Activated T-cell treated with anti-CD3 and anti-CD28 coated beads, Interleukin-2, amount 50 U/mL, for 1 hour (primary cell): ENCODE measurements around the gene CBL.
"Not testable (repeated sequence)": the region's sequence is repeated elsewhere in the genome, so short reads cannot be mapped to it uniquely, and the experiment has no call there.

Experiments used
- DNase-seq: peaks from one replicate; pipeline ENCODE4 v3.0.0-alpha.2; 2020

CBL gene

GRCh38 chr11:119218141-119218878 lies 12.2 kb downstream of the CBL start:
- DNase-seq = no peak

GRCh38 chr11:119222308-119222707 lies 16.2 kb downstream of the CBL start:
- DNase-seq = no peak

GRCh38 chr11:119222891-119223290 lies 16.8 kb downstream of the CBL start:
- DNase-seq = no peak

GRCh38 chr11:119223856-119224255 lies 17.7 kb downstream of the CBL start:
- DNase-seq = no peak

- not testable (repeated sequence) for DNase-seq
These were observed 22.6 kb downstream of the CBL start for GRCh38 chr11:119228535-119229287.

GRCh38 chr11:119229288-119229672 lies 23.1 kb downstream of the CBL start:
- no peak for DNase-seq

GRCh38 chr11:119229741-119230140 lies 23.6 kb downstream of the CBL start:
- DNase-seq = no peak

- no peak for DNase-seq
These were observed 30.4 kb downstream of the CBL start for GRCh38 chr11:119236490-119236889.

GRCh38 chr11:119236891-119237290 lies 30.8 kb downstream of the CBL start:
- no peak for DNase-seq

- DNase-seq = no peak
These were observed 31.4 kb downstream of the CBL start for GRCh38 chr11:119237515-119237914.

- DNase-seq = no peak
These were observed 42.9 kb downstream of the CBL start for GRCh38 chr11:119248750-119249670.

GRCh38 chr11:119249671-119250010 lies 43.5 kb downstream of the CBL start:
- DNase-seq = no peak

GRCh38 chr11:119251114-119251513 lies 45.0 kb downstream of the CBL start:
- DNase-seq = no peak

GRCh38 chr11:119254239-119254638 lies 48.1 kb downstream of the CBL start:
- DNase-seq = no peak

GRCh38 chr11:119258180-119258579 lies 52.0 kb downstream of the CBL start:
- DNase-seq = peak; percentile 39

- no peak for DNase-seq
These were observed 52.8 kb downstream of the CBL start for GRCh38 chr11:119258983-119259382.

- DNase-seq = no peak
These were observed 56.7 kb downstream of the CBL start for GRCh38 chr11:119262668-119263351.

- no peak for DNase-seq
These were observed 57.3 kb downstream of the CBL start for GRCh38 chr11:119263352-119263940.

- no peak for DNase-seq
These were observed 59.9 kb downstream of the CBL start for GRCh38 chr11:119266063-119266462.

GRCh38 chr11:119266517-119267255 lies 60.5 kb downstream of the CBL start:
- no peak for DNase-seq

GRCh38 chr11:119267645-119268044 lies 61.5 kb downstream of the CBL start:
- no peak for DNase-seq

GRCh38 chr11:119273721-119274120 lies 67.6 kb downstream of the CBL start:
- DNase-seq = no peak
